Effector CD4-positive, alpha-beta T cell (primary cell): Measurements from ENCODE around the gene PDXP.

Source experiments
- DNase-seq: peaks from one replicate; pipeline ENCODE4 v3.0.0-alpha.2; 2020

The PDXP gene

GRCh38 chr22:37629928-37630327 lies 28.6 kb upstream of the PDXP start:
- no peak for DNase-seq

DNA sequence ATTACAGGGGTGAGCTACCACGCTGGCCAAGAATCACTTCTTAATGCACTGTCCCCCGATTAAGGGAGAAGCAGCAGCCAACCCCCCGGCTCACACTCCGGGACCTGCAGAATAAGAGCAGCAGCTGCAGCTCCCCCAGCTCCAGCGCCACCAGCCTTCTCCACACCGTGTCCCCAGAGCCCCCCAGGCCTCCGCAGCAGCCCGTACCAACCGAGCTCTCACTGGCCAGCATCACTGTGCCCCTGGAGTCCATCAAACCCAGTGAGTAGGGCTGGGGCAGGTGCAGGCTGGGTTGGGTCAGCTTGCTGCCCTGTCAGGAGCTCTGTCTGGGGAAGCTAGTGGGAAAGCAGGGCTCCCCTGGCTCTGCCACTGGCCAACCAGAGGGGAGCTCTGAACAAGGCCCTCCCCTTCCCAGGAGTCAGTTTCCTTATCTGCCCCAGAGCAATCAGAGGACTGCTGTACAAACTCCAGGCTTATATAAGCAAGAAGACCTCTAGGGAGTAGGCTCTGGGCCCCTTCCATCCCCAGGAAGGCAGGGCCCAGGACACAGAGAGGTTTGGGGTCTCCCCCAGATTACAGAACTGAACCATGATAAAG lies 27.6 kb upstream of the PDXP start:
- no peak for DNase-seq

DNA sequence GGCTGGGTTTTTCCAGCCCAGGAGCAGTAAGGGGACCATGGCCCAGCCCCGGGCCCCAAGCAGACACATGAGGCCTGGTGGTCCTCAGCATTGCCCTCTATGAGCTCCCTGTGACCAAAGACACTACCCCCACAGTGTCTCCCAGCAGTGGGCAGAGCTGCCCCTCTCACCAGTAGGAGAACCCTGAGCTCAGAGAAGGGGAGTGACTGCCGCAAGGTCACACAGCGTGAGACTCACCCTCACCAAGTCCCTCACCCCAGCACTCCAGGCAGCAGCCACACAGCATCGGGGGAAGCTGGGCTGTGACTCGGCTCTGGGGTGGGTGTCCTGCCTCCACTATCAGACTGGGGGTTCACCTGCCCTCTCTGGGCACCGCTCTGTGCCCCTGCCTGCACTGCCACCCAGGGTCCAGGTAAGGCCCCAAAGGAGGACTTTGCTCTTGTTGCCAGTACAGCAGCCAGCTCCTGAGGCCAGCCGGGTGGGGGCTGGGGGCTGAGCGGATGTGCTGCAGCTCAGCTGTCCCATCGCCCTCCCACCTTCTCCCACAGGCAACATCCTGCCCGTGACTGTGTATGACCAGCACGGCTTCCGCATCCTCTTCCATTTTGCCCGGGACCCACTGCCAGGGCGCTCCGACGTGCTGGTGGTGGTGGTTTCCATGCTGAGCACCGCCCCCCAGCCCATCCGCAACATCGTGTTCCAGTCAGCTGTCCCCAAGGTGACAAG lies 26.9 kb upstream of the PDXP start:
- DNase-seq, result no peak

DNA sequence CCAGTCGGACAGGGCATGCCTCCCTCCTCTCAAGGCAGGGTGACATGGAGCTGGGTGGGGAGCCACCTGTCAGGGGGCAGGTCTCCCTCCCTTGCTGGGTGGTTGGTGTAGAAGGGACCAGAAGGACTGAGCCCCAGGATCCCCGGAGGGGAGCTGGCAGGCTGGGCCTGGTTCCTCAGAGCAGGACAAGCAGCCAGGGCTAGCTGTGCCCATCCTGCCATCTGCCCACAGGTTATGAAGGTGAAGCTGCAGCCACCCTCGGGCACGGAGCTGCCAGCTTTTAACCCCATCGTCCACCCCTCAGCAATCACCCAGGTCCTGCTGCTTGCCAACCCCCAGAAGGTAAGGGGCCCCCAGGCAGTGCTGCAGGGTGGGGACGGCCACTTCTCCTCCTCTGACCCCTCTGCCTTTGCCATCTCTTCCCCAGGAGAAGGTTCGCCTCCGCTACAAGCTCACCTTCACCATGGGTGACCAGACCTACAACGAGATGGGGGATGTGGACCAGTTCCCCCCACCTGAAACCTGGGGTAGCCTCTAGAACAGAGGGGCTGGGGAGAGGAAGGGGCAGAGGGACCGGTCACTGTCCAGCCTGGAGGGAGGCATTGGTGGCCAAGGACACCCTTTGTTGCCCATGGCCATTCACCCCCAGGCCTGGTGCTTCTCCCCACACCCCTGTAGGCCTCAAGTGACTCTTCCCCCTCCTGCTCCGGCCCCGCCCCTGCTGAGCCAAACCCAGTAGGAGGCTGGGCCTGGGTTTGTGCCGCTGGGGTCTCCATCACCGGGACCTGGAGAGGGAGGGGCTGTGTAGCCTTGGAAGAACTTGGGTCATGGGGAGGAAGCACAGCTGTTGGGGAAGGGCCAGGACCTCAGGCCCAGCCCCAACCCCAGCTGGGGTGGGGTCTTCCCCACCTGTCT lies 26.1 kb upstream of the PDXP start:
- no peak for DNase-seq

DNA sequence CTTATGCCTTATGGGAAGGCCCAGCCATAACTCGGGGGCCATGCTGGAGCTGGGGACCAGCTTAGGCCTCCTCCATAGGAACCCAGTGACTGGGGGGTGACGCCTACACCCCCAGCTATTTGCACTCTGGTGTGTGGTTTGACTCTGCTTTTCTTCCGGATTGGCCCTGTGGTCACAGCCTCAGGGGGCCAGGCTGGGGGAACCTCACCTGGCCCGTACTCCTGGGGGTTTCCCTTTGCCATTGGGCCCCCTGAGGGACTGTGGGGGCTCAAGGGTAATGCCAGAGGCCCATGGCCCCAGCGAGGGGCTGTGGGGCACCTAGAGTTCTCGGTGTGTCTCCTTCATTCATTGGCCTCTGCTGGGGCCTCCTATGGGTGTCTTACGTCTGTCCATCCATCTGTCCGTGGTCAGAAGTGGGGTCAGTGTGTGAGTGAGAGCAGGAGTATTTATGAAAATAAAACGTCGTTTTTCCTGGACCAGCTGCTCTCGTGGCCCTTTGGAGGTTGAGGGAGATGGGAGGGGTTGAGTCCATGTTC lies 25.4 kb upstream of the PDXP start:
- DNase-seq, result no peak

- DNase-seq, result peak; percentile 26
These were observed 24.7 kb upstream of the PDXP start for GRCh38 chr22:37633625-37634416.

GRCh38 chr22:37634417-37634924 lies 24.1 kb upstream of the PDXP start:
- DNase-seq, result no peak

- no peak for DNase-seq
These were observed 23.4 kb upstream of the PDXP start for GRCh38 chr22:37635157-37635556.

DNA sequence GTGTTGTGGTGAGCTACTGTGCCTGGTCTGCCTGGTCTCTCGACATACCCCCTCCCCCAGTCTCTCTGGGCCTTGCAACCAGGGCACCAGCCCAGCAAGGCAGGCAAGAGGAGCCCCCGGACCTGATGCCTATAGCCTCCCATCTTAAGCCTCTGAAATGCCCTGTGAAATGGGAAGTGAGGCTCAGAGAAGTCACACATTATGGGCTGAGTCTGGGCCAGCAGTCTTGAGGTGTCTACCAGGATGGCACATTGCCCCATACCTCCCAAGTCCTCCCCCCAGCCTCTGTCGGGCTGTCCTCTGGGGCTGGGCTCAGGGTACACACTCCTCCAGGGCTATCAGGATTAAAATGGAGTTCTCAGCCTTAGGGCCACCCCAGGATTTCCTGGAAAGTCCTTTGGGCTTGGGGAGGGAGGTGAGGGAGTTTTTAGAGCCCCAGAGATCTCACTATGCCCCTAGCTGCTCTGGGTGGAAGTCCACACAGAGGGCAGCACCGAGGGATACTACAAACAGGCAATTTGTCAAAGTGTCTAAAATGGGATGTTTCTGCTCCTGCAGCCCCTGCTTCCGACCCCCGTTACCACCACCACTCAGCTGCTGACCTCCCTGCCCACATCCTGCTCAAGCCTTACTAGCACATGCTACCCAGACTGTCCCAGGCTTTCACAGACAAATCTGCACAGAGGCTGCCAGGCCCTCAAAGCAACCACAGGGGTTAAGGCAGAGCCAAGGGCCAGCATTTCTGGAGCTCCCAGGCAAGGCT lies 22.2 kb upstream of the PDXP start:
- no peak for DNase-seq

GRCh38 chr22:37636949-37637273 lies 21.6 kb upstream of the PDXP start:
- DNase-seq, result no peak

- DNase-seq, result no peak
These were observed 20.0 kb upstream of the PDXP start for GRCh38 chr22:37638391-37639069.

- DNase-seq, result peak; percentile 48
These were observed 19.3 kb upstream of the PDXP start, which contains the start of gene SH3BP1 for GRCh38 chr22:37639070-37639760. Gene SH3BP1 (plus strand): TSS chr22:37639669. CDS start chr22:37639788, 119 bp downstream.

DNA sequence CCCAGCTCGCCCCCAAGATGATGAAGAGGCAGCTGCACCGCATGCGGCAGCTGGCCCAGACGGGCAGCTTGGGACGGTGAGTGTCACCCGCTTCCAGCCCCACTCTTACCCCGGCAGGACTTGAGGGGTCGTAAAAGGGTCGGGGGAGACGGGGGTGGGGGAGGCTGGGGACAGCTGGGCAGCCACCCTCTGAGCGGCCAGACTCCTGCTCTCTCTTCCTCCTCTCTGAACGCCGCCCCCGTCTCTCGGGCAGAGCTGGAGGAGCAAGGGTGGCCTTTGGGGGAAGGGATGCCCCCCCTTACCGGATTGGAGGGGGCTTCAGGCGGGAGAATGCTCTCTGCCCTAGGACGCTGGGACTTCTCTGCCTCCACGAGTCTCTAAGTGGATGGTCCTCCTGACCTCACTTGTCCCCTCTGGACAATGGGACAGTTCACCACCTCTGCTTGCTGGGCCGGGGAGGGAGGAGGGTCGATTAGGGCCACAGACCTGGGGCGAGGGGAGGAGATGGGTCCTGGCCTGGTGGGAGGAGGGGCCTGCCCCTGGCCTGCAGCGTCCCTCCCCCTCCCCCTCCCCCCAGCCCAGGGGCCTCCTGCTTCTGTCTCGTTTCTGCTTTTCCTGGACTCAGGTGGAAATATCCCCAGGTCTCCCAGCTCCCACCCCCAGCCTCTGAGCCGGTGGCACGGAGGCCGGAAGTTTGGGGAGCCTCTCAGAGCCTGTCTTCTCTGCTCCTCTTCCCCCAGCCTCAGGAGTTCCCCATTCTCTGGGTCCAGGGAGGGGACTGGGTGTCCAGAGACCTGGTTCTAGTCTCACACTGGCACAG lies 18.5 kb upstream of the PDXP start:
- DNase-seq, result no peak

GRCh38 chr22:37640591-37641560 lies 17.6 kb upstream of the PDXP start:
- DNase-seq, result no peak

DNA sequence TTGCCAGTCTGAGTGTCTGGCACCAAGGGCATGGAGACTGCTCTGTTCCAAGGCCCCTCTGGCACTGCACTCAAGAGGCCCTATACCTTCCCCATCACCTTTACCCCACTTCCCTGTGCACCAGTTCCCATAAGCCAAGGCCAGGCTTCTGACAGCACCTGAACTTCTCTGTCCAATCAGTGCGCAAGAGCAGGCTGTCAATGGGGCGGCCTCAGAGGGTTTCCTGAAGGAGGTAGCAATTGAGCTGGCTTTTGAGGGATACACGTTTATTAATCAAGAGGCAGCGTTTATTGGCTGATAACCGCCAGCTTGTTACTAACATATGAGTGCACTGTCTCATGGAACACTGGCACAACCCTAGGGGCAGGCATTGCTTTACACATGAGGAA lies 17.0 kb upstream of the PDXP start:
- no peak for DNase-seq

- peak; percentile 82 for DNase-seq
These were observed 15.2 kb upstream of the PDXP start for GRCh38 chr22:37643225-37643847.

GRCh38 chr22:37647317-37647716 lies 11.2 kb upstream of the PDXP start:
- DNase-seq, result no peak

GRCh38 chr22:37647928-37648327 lies 10.6 kb upstream of the PDXP start:
- no peak for DNase-seq
